Heart left ventricle (tissue), 16 donors: ENCODE results near the gene NUAK1. TPM values are rescaled to one million over a fixed set of nuclear protein-coding genes. Genes with fewer than 3 reads are reported as not detected.

Source experiments
- ATAC-seq, 4 donors: fragments of 200-7000 bp; cut with Tn5 transposase; one replicate each; pipeline ENCODE4 v1.9.1; 2020 to 2022; ENCODE audit warnings: moderate library complexity in 4 of 4, mild to moderate bottlenecking in 3 of 4, moderate number of reproducible peaks in 1 of 4
- DNase-seq, 5 donors: peaks; one replicate each; pipeline ENCODE4 v3.0.0-alpha.2; 2020
- H3K27ac ChIP-seq, 12 donors: fragments of 200-600 bp; sonication (generic) in 4 of 12; one replicate each; pipeline versions ENCODE4 v1.5.0 to v1.8.0; 2016 to 2022; ENCODE audit warnings: mild to moderate bottlenecking in 2 of 12
- H3K27me3 ChIP-seq, 9 donors: fragments of 200-600 bp; sonication (generic) in 2 of 9; one replicate each; pipeline versions ENCODE4 v1.5.1 to v1.8.0; 2016 to 2022; ENCODE audit warnings: mild to moderate bottlenecking in 3 of 9
- H3K36me3 ChIP-seq, 9 donors: fragments of 200-600 bp; sonication (generic) in 2 of 9; one replicate each; pipeline versions ENCODE4 v1.5.0 to v1.8.0; 2018 to 2022; ENCODE audit warnings: mild to moderate bottlenecking in 2 of 9
- H3K4me1 ChIP-seq, 12 donors: fragments of 200-600 bp; sonication (generic) in 4 of 12; one replicate each; pipeline versions ENCODE4 v1.5.0 to v1.8.0; 2016 to 2022; ENCODE audit warnings: mild to moderate bottlenecking in 3 of 12
- H3K4me3 ChIP-seq, 12 donors: fragments of 200-600 bp; sonication (generic) in 4 of 12; one replicate each; pipeline versions ENCODE4 v1.5.0 to v1.8.0; 2017 to 2022; ENCODE audit warnings: mild to moderate bottlenecking in 9 of 12, moderate library complexity in 4 of 12
- H3K9me3 ChIP-seq, 12 donors: fragments of 200-600 bp; sonication (generic) in 4 of 12; one replicate each; pipeline versions ENCODE4 v1.5.0 to v1.8.0; 2016 to 2022; ENCODE audit warnings: mild to moderate bottlenecking in 1 of 12
- CTCF ChIP-seq, 12 donors: fragments of 200-600 bp; sonication (generic) in 4 of 12; IDR thresholded peaks; one replicate each; pipeline versions ENCODE4 v1.5.0 to v1.8.0; 2018 to 2022; ENCODE audit warnings: antibody characterized with exemption in 12 of 12, mild to moderate bottlenecking in 5 of 12
- POLR2A ChIP-seq, 2 donors: fragments of 450-650 bp; IDR thresholded peaks; one replicate each; pipeline ENCODE4 v1.6.1; 2017; ENCODE audit warnings: antibody characterized with exemption in 2 of 2, mild to moderate bottlenecking in 2 of 2, moderate library complexity in 2 of 2
- WGBS, 4 donors: extraction: QIAGEN DNeasy Blood & Tissue Kit in 2 of 4; methylation state at CpG; one replicate each; pipeline versions ENCODE4 v1.1.5 to v1.1.7; 2013 to 2018; 5-methylcytosine and 5-hydroxymethylcytosine counted together
- intact Hi-C, 10 donors: fragments of 100-400 bp; cut with DNase I; formaldehyde crosslinking; loops; one replicate each; pipeline versions ENCODE4 v1.11.1 to v1.14.2; 2022
- polyA plus RNA-seq, 2 donors: library from polyadenylated mRNA; stranded (reverse); fragments of 200-250 nt; gene quantifications; one replicate each; pipeline ENCODE4 v1.2.3, GENCODE V29; 2013
- total RNA-seq, 9 donors: library from RNA; depleted of rRNA in 2 of 9; stranded (reverse); fragments of >200 nt in 2 of 9; fragmentation: NEBNext Ultra II Directional in 3 of 9; extraction: Animal tissue kit (Norgen Biotek cat#: 25700) in 3 of 9; gene quantifications; one replicate each; pipeline versions ENCODE4 v1.1.0 to v1.2.4, GENCODE V29; 2016 to 2023
- donor health status: ischemic (EF 13 %, LVEDD 7.1; RV severe dilation, severe dysfunction).
- donor health status: healthy with polysubstance abuse.
- donor health status: DM: no; HTN: yes; CAD: no.
- donor health status: DM: no; HTN: no; CAD: no.
- donor health status: ischemic (EF 25% LVEDD 6.9; RV normal size, moderate dysfunction).
- donor health status: ischemic (EF 25% LVEDD 5.7; RV mildly dilated, moderate dysfunction).
- donor health status: healthy.
- donor health status: DM: yes; HTN: yes; CAD: no.
- donor health status: ischemic (EF 35%, LVEDD 5.7; RV mildly dilated, moderate dysfunction).
- donor health status: nonischemic (EF 11% LVEDD 7.7; RV severe dilation, severe dysfunction).
- donor health status: DM: yes; HTN: yes; CAD: no.
- donor health status: PGD.
- donor health status: ischemic (EF 29% LVEDD 5.4; RV normal size, mild dysfunction).
- donor health status: nonischemic (EF 23%, LVEDD 6.1; RV moderate dilation, normal function).

Gene NUAK1
- total and polyA plus RNA-seq, 11 donors, result 10.5 to 50.7 (median 39.4) TPM

GRCh38 chr12:106037524-106038298 lies 101.0 kb downstream of the NUAK1 start:
- H3K36me3 ChIP-seq, result no peaks in the 10 kb centered on the region
- H3K9me3 ChIP-seq, result no peaks in the 10 kb centered on the region
- ATAC-seq, result no peak
- no peak for DNase-seq
- 63 to 75% (median 70%) methylated on average over 4 of the region's 4 CpGs for WGBS, 4 donors
- H3K4me3 ChIP-seq, result no peak overlapping the region
- intact Hi-C loops, result no loop called here
- H3K4me1 ChIP-seq, result peaks cover 0 to 4% (median 0%) of the 10 kb centered on the region in 12 donors
- H3K27me3 ChIP-seq, result no peaks in the 10 kb centered on the region
- H3K27ac ChIP-seq, result no peak overlapping the region
- TF ChIP-seq POLR2A (IDR thresholded peaks at IDR 0.05) (no peak), CTCF (IDR thresholded peaks at IDR 0.05) (no peak)

GRCh38 chr12:106035421-106035820 lies 103.3 kb downstream of the NUAK1 start:
- Histone ChIP-seq H3K9me3 (no peaks in the 10 kb centered on the region), H3K4me3 (no peak overlapping the region), H3K4me1 (peaks cover 0 to 9% (median 4%) of the 10 kb centered on the region in 12 donors), H3K36me3 (no peaks in the 10 kb centered on the region), H3K27ac (no peak overlapping the region), H3K27me3 (no peaks in the 10 kb centered on the region)
- ATAC-seq (no peak), DNase-seq (no peak)
- TF ChIP-seq POLR2A (IDR thresholded peaks at IDR 0.05), result no peak
- TF ChIP-seq CTCF (IDR thresholded peaks at IDR 0.05), result no peak
- intact Hi-C loops, result no loop called here
- 79 to 94% (median 90%) methylated on average over 5 of the region's 5 CpGs for WGBS, 4 donors

- DNase-seq (no peak), ATAC-seq (no peak)
- peaks cover 0 to 12% (median 5%) of the 10 kb centered on the region in 12 donors for H3K4me1 ChIP-seq
- no peaks in the 10 kb centered on the region for H3K36me3 ChIP-seq
- no peaks in the 10 kb centered on the region for H3K27me3 ChIP-seq
- no peak for TF ChIP-seq POLR2A (IDR thresholded peaks at IDR 0.05)
- no peak for TF ChIP-seq CTCF (IDR thresholded peaks at IDR 0.05)
- H3K27ac ChIP-seq, result no peak overlapping the region
- 91 to 97% (median 96%) methylated on average over 4 of the region's 4 CpGs for WGBS, 4 donors
- intact Hi-C loops, result no loop called here
- no peak overlapping the region for H3K4me3 ChIP-seq
- no peaks in the 10 kb centered on the region for H3K9me3 ChIP-seq
Measured at GRCh38 chr12:106034316-106034715, 104.4 kb downstream of the NUAK1 start.

- H3K27me3 ChIP-seq, result no peaks in the 10 kb centered on the region
- no peak overlapping the region for H3K4me3 ChIP-seq
- no peaks in the 10 kb centered on the region for H3K36me3 ChIP-seq
- DNase-seq, result no peak
- no peak overlapping the region for H3K27ac ChIP-seq
- no peak for TF ChIP-seq POLR2A (IDR thresholded peaks at IDR 0.05)
- intact Hi-C loops, result no loop called here
- ATAC-seq, result no peak
- WGBS, 4 donors, result 76 to 94% (median 87%) methylated on average over 4 of the region's 4 CpGs
- H3K9me3 ChIP-seq, result no peaks in the 10 kb centered on the region
- H3K4me1 ChIP-seq, result peaks cover 0 to 11% (median 5%) of the 10 kb centered on the region in 12 donors
Measured at GRCh38 chr12:106033161-106033675, 105.5 kb downstream of the NUAK1 start.

GRCh38 chr12:106032623-106032925 lies 106.2 kb downstream of the NUAK1 start:
- no peaks in the 10 kb centered on the region for H3K9me3 ChIP-seq
- DNase-seq (no peak), ATAC-seq (no peak)
- H3K27ac ChIP-seq, result no peak overlapping the region
- H3K36me3 ChIP-seq, result no peaks in the 10 kb centered on the region
- H3K4me1 ChIP-seq, result peaks cover 0 to 11% (median 5%) of the 10 kb centered on the region in 12 donors
- TF ChIP-seq CTCF (IDR thresholded peaks at IDR 0.05), result no peak
- H3K27me3 ChIP-seq, result no peaks in the 10 kb centered on the region
- intact Hi-C loops, result no loop called here
- no peak overlapping the region for H3K4me3 ChIP-seq
